NCI-H1694 (cell line): ENCODE data around the gene PTPDC1.

ENCODE experiments used
- DNase-seq: peaks from one replicate; lab custom pipeline; 2025; lab: John Stamatoyannopoulos, UW

PTPDC1 gene

GRCh38 chr9:94142353-94142752 is 58.1 kb downstream of the PTPDC1 start:
- DNase-seq, result no peak

- no peak for DNase-seq
These were observed 60.1 kb downstream of the PTPDC1 start for GRCh38 chr9:94144394-94144793.

GRCh38 chr9:94145640-94146039 is 61.4 kb downstream of the PTPDC1 start:
- no peak for DNase-seq

DNA sequence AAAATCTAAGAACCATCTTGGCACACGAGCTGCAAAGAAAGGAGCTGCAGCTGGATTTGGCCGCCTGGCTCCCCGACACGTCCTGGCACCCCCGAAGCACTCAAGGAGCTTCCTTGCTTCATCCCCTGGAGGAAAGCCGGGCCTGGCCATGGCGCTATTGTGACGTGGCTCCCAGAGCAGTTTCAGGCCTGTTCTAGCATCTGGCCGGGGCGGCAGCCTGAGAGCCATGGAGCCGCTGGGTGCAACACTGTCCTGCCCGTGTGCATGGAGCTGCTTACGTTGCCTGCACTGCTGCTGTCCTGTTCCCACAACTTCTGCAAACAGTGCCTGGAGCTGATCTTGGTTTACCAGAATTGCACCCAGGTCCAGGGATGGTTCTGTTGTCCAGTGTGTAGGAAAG is 63.5 kb downstream of the PTPDC1 start:
- no peak for DNase-seq

GRCh38 chr9:94148419-94148818 is 64.2 kb downstream of the PTPDC1 start:
- no peak for DNase-seq

- DNase-seq, result no peak
These were observed 65.4 kb downstream of the PTPDC1 start for GRCh38 chr9:94149696-94150095.

DNA sequence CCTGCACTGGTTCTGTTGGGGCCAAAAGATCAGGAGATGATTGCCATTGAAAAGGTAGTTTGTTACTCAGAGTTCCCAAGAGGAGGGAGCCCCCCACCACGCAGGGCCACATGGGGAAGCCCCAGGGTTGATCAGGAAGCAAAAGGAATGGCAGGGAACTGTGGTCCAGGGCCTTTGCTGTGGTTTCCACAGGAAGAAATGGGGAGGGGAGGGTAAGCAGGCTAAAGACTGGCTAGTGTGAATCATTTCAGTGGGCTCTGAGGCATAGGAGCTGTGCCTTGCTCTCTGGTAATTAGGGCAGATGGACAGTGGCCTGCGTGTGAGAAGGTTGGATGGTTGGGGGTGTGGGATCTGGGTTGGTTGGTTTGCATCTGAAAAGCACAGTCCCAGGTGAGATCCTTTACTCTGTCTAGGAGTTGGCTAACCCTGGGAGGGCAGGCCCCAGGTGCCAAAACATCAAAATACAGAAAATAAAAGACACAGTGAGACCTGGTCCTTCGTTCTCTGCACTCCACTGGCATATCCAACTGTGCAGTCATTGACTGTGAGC is 66.1 kb downstream of the PTPDC1 start:
- no peak for DNase-seq

GRCh38 chr9:94150890-94151650 is 66.8 kb downstream of the PTPDC1 start:
- DNase-seq, result no peak

DNA sequence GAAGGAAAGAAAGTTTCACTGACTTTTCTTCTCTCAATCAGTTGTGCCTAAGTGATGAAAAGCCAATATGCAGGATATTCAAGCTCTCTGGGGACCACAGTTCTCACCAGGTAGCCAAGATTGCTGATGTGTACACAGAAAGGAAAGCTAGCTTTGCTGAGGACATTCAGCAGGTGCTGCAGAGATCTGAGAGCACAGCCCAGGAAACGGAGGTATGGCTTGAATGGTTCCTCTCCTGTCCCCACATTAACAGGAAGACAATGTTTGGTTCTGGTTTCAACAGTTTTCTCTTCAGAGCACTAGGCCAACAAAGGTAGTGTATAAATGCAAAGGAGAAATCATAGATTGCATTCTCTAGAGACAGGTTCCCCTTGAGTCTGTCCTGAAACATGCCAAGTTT is 69.6 kb downstream of the PTPDC1 start:
- DNase-seq, result no peak

- DNase-seq, result no peak
These were observed 72.2 kb downstream of the PTPDC1 start for GRCh38 chr9:94156348-94157049.

DNA sequence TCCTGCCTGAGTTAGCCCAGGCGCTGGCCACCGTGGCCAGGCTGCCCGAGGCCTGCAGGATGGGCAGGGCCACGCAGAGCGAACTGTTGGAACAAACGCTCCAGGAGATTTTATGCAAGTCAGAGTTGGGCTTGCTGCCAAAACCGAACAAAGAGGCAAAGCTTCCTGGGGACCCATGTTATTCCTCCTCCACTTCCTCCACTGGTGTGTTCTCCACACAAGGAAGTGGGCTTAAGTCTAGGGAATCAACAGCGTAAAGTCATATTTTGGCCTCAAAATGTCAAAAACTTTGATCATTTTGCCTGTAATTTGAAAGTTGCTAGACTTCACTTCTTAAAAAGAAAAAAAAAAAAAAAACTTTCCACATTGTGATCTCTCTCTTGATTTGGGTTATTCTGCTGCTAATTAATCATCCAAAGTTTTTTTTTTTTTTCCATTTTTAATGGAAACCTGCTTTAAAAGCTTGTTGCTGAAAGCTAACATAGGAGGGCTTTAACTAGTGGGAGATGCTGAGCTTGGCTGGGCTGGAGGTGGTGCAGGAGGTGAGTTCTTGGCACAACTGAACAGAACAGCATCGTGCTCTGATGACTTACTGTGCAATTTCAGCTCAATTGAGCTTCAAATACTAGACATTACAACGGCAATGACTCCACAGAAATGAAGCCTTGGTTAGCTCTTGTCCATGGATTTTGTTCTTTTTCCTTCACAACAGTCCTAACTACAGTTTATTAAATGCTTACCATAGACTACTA is 73.0 kb downstream of the PTPDC1 start:
- no peak for DNase-seq
